IMR-90 (cell line): ENCODE results near the gene STEAP3. TPM values are rescaled to one million over a fixed set of nuclear protein-coding genes. Genes with fewer than 3 reads are reported as not detected.

Experiments used
- ATAC-seq: fragments of 200-7000 bp; cut with Tn5 transposase; 2 replicates; pipeline ENCODE4 v1.9.1; 2020; ENCODE audit warnings: low read depth, mild to moderate bottlenecking, moderate library complexity
- BruUV-seq: library from RNA; stranded (reverse); fragments of 400-500 nt; replicated peaks from 2 replicates; lab custom pipeline; 2021; lab: Mats Ljungman, UMichigan
- CTCF ChIA-PET: fragments of 300-600 bp; formaldehyde crosslinking; extraction: SDS; loops from one replicate; lab custom pipeline; 2021; ENCODE audit warnings: antibody characterized with exemption; lab: Yijun Ruan, JAX
- POLR2A ChIA-PET: fragments of 300-600 bp; sonication (Branson Sonifier 250); formaldehyde crosslinking; loops from one replicate; lab custom pipeline; 2022; ENCODE audit warnings: antibody characterized with exemption; ENCODE audit not compliant: unreplicated experiment; lab: Charles Lee
- DNase-seq: peaks from one replicate; pipeline ENCODE4 v3.0.0; 2013
- H2AFZ ChIP-seq: replicated peaks from 2 replicates; pipeline ENCODE3; 2013; ENCODE audit warnings: low read length, mild to moderate bottlenecking; ENCODE audit not compliant: poor library complexity
- H2AK5ac ChIP-seq: 2 replicates; pipeline ENCODE4 v1.6.1; 2013; ENCODE audit warnings: low read depth, low read length, inconsistent platforms
- H2AK9ac ChIP-seq: replicated peaks from 2 replicates; pipeline ENCODE3; 2013; ENCODE audit warnings: mild to moderate bottlenecking, low read depth, low read length, moderate library complexity; ENCODE audit not compliant: poor library complexity
- H2BK120ac ChIP-seq: 2 replicates; pipeline ENCODE4 v1.6.1; 2013; ENCODE audit warnings: low read depth, low read length, inconsistent platforms
- H2BK15ac ChIP-seq: 3 replicates; pipeline ENCODE4 v1.6.1; 2013; ENCODE audit warnings: low read depth, low read length, inconsistent platforms
- H2BK20ac ChIP-seq: 2 replicates; pipeline ENCODE4 v1.6.1; 2013; ENCODE audit warnings: low read depth, mild to moderate bottlenecking, inconsistent platforms, low read length, moderate library complexity
- H2BK5ac ChIP-seq: 2 replicates; pipeline ENCODE4 v1.6.1; 2013; ENCODE audit warnings: mild to moderate bottlenecking, low read depth, low read length, inconsistent platforms; ENCODE audit not compliant: poor library complexity, severe bottlenecking
- H3K14ac ChIP-seq: replicated peaks from 2 replicates; pipeline ENCODE4 v1.6.1; 2013; ENCODE audit warnings: low read depth, low read length, inconsistent platforms
- H3K18ac ChIP-seq: 2 replicates; pipeline ENCODE4 v1.6.1; 2013; ENCODE audit warnings: low read depth, low read length, control low read depth
- H3K23ac ChIP-seq: 2 replicates; pipeline ENCODE4 v1.6.1; 2013; ENCODE audit warnings: low read depth, low read length, inconsistent platforms
- H3K27ac ChIP-seq: 2 replicates; pipeline ENCODE4 v1.5.1; 2013; ENCODE audit warnings: mild to moderate bottlenecking, control low read depth, low read length; ENCODE audit not compliant: insufficient read depth
- H3K27me3 ChIP-seq: 2 replicates; pipeline ENCODE4 v1.6.1; 2013; ENCODE audit warnings: low read length; ENCODE audit not compliant: control insufficient read depth, insufficient read depth
- H3K36me3 ChIP-seq: 2 replicates; pipeline ENCODE4 v1.6.1; 2013; ENCODE audit warnings: low read length, mixed read lengths; ENCODE audit not compliant: control insufficient read depth, insufficient read depth
- H3K4ac ChIP-seq: 2 replicates; pipeline ENCODE4 v1.6.1; 2013; ENCODE audit warnings: low read depth, low read length, inconsistent platforms
- H3K4me1 ChIP-seq: 2 replicates; pipeline ENCODE4 v1.6.1; 2013; ENCODE audit warnings: low read length, mixed read lengths; ENCODE audit not compliant: control insufficient read depth, insufficient read depth
- H3K4me2 ChIP-seq: 2 replicates; pipeline ENCODE4 v1.6.1; 2013; ENCODE audit warnings: low read depth, mild to moderate bottlenecking, control low read depth, low read length, moderate library complexity
- H3K4me3 ChIP-seq: 2 replicates; pipeline ENCODE4 v1.5.1; 2013; ENCODE audit warnings: low read depth, mild to moderate bottlenecking, control low read depth, low read length, moderate library complexity; ENCODE audit not compliant: insufficient read depth
- H3K56ac ChIP-seq: 2 replicates; pipeline ENCODE4 v1.6.1; 2013; ENCODE audit warnings: low read length, inconsistent platforms; ENCODE audit not compliant: insufficient read depth; ENCODE audit errors: extremely low read depth
- H3K79me1 ChIP-seq, 2 experiments: 2 replicates each; pipeline ENCODE4 v1.6.1; 2013; ENCODE audit warnings: low read length in 2 of 2, inconsistent platforms in 1 of 2, low read depth in 1 of 2
- H3K9ac ChIP-seq: 2 replicates; pipeline ENCODE4 v1.6.1; 2013; ENCODE audit warnings: low read depth, low read length, control low read depth
- H3K9me1 ChIP-seq: 2 replicates; pipeline ENCODE4 v1.6.1; 2013; ENCODE audit warnings: low read length, inconsistent platforms; ENCODE audit not compliant: insufficient read depth
- H3K9me3 ChIP-seq: 2 replicates; pipeline ENCODE4 v1.6.1; 2013; ENCODE audit warnings: low read length; ENCODE audit not compliant: control insufficient read depth, insufficient read depth
- H4K20me1 ChIP-seq: 2 replicates; pipeline ENCODE4 v1.6.1; 2013; ENCODE audit warnings: low read length, inconsistent platforms; ENCODE audit not compliant: insufficient read depth
- H4K5ac ChIP-seq: 2 replicates; pipeline ENCODE4 v1.6.1; 2013; ENCODE audit warnings: mild to moderate bottlenecking, low read depth, low read length, control low read depth
- H4K8ac ChIP-seq, 2 experiments: 2 replicates each; pipeline ENCODE4 v1.6.1; 2013; ENCODE audit warnings: low read depth in 2 of 2, low read length in 2 of 2, control low read depth in 1 of 2, inconsistent platforms in 1 of 2
- H4K91ac ChIP-seq: 2 replicates; pipeline ENCODE4 v1.6.1; 2013; ENCODE audit warnings: low read depth, low read length, inconsistent platforms; ENCODE audit not compliant: insufficient read depth
- BHLHE40 ChIP-seq: fragments of 150-350 bp; IDR thresholded peaks from 2 replicates; pipeline ENCODE4 v1.6.1; 2016; ENCODE audit warnings: mild to moderate bottlenecking, low read depth, low read length
- CHD1 ChIP-seq: IDR thresholded peaks from 2 replicates; pipeline ENCODE4 v1.6.1; 2012; ENCODE audit warnings: low read depth, low read length, improper control_type of control experiment
- MAFK ChIP-seq: IDR thresholded peaks from 2 replicates; pipeline ENCODE4 v1.6.1; 2012; ENCODE audit warnings: low read depth, low read length, improper control_type of control experiment
- MAZ ChIP-seq: IDR thresholded peaks from 2 replicates; pipeline ENCODE4 v1.6.1; 2012; ENCODE audit warnings: low read depth, mild to moderate bottlenecking, low read length, improper control_type of control experiment, moderate library complexity, borderline replicate concordance
- NFE2L2 ChIP-seq: fragments of 150-350 bp; IDR thresholded peaks from 2 replicates; pipeline ENCODE4 v1.6.1; 2016; ENCODE audit warnings: low read depth, mild to moderate bottlenecking, low read length
- POLR2A ChIP-seq: IDR thresholded peaks from 2 replicates; pipeline ENCODE4 v1.6.1; 2012; ENCODE audit warnings: mild to moderate bottlenecking, low read depth, low read length
- RAD21 ChIP-seq: IDR thresholded peaks from 2 replicates; pipeline ENCODE4 v1.6.1; 2012; ENCODE audit warnings: low read length, improper control_type of control experiment
- RCOR1 ChIP-seq: IDR thresholded peaks from 2 replicates; pipeline ENCODE4 v1.6.1; 2012; ENCODE audit warnings: mild to moderate bottlenecking, low read length, improper control_type of control experiment; ENCODE audit not compliant: insufficient replicate concordance
- SMC3 ChIP-seq: fragments of 150-350 bp; IDR thresholded peaks from 2 replicates; pipeline ENCODE4 v1.6.1; 2016; ENCODE audit warnings: low read depth, mild to moderate bottlenecking, antibody characterized with exemption, low read length, moderate library complexity
- WGBS, 2 experiments: methylation state at CpG; one replicate each; pipeline versions ENCODE4 v1.1.5 to v1.1.7; 2013; ENCODE audit warnings: missing lambda C conversion rate in 2 of 2; ENCODE audit not compliant: insufficient read length in 1 of 2; ENCODE audit errors: extremely low coverage in 2 of 2; 5-methylcytosine and 5-hydroxymethylcytosine counted together
- dilution Hi-C: fragments of 300-500 bp; cut with HindIII; formaldehyde crosslinking; loops from one replicate; pipeline ENCODE4 v1.14.3; 2018; ENCODE audit warnings: low sequenced_read_pairs; ENCODE audit not compliant: unreplicated experiment
- in situ Hi-C: fragments of 300-500 bp; cut with MboI; formaldehyde crosslinking; loops from 3 replicates; pipeline ENCODE4 v1.14.3; 2019; ENCODE audit warnings: low sequenced_read_pairs, inconsistent platforms, mixed read lengths
- intact Hi-C: fragments of 100-400 bp; cut with micrococcal nuclease; formaldehyde crosslinking; loops from 2 replicates; pipeline ENCODE4 v1.10.0; 2022
- polyA plus RNA-seq, 3 experiments: library from polyadenylated mRNA; depleted of rRNA; stranded (reverse); fragments of >200 nt; gene quantifications; 2 replicates each; pipeline ENCODE4 v1.2.3, GENCODE V29; 2012; ENCODE audit warnings: low replicate concordance in 1 of 3
- total RNA-seq: library from RNA; depleted of rRNA; stranded (reverse); fragments of >200 nt; gene quantifications from 2 replicates; pipeline ENCODE4 v1.2.3, GENCODE V29; 2012
- TF ChIP-seq, protein P1 (sequence below): fragments of 150-350 bp; IDR thresholded peaks from 2 replicates; pipeline ENCODE4 v1.6.1; 2017; ENCODE audit warnings: mild to moderate bottlenecking, antibody characterized with exemption, low read length, low read depth

STEAP3 gene
- total and polyA plus RNA-seq, 2 of the 4 experiments (the other 2 are of a cell fraction), result 19.4 to 43.9 TPM

DNA sequence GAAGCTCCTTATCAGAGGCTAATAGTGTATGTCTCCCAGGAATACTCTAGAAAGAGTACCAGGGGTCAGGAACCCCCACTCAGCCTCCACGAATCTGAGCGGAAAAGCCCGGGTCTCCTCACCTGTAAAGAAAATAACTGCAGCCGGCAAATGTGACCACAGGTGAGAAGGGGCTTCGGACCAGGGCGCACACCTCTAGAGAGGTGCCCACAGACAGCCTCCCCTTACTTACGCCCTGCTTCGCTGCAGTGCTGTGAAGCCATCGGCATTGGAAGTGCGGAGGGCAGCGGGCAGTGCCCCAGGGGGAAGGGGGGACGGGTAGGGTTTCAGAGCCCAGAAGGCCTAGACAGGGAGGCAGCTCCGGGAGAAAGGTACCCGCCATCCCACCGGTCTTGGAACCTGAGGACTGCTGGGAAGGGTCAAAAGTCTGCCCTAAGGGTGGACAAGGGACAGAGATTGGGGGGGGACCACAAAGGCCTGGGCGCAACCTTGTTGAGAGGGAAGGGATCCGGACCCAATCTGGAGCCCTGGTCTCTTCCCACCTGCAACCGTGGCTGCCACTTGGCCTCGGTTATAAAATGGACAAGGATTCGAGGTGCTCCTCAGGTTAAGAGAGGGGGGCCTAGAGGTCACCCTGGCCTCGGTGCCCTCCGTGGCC lies 642 bp upstream of the STEAP3 start (continued):
- TF ChIP-seq MAFK (no peak), NFE2L2 (no peak)

DNA sequence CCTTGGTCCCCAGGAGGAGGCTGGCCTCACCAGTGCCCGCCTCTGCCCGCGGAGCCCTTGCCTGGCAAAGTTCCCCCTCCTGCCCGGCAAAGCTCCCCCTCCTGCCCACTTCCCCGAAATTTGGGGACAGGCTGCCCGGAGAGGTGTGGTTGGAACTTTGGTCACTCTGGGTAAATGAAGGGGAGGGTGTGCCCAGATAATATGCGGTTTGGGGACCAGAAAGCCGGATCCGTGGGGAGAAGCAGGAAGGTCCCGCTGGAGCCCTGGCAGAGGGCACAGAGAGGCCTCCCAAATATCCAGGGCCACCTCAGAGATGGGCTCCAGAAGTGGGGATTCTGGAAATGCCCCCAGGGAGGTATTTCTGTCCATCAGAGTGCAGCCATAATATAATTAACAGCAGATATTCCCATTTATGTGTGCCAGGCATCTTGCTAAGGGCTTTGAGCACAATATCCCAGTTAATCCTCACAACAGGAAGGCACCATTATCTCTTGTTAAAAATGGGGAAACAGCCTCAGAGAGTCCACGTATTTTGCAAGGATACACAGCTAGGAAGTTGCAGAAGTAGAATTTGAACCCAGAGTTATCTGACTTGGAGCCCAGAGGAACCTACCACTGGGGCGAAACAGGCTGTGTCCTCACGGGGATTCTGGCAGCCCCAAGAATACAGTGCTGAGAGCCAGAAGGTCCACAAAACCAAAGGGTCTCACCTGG lies 914 bp downstream of the STEAP3 start:
- ATAC-seq (no peak), DNase-seq (no peak)
- Histone ChIP-seq H3K4me1 (peaks cover 19% of the 10 kb centered on the region), H3K9me3 (no peaks in the 10 kb centered on the region), H3K23ac (no peak overlapping the region), H3K79me1 (peaks cover 0 to 23% of the 10 kb centered on the region in 2 experiments; a peak in 2 of 4 replicates), H3K9ac (peak overlapping the region; percentile 85; the same call in 1 of the 2 replicates), H4K91ac (no peak overlapping the region), H2AK5ac (no peak overlapping the region), H2BK120ac (no peak overlapping the region), H2AK9ac (peak overlapping the region; percentile 39), H3K27ac (no peak overlapping the region; the same call in 1 of the 2 replicates), H3K56ac (no peak overlapping the region), H4K20me1 (no peaks in the 10 kb centered on the region), H2BK20ac (no peak overlapping the region), H3K4me2 (peak overlapping the region; percentile 89), H3K18ac (no peak overlapping the region), H3K14ac (0 out of 2 replicates have a peak overlapping the region, but pooled peaks have one; percentile 15), H3K36me3 (no peaks in the 10 kb centered on the region), H4K5ac (no peak overlapping the region), H2BK5ac (no peak overlapping the region), H2AFZ (peak overlapping the region; percentile 29), H4K8ac (no peak overlapping the region), H2BK15ac (no peak overlapping the region), H3K4me3 (peak overlapping the region; percentile 91), H3K9me1 (peaks cover under 1% of the 10 kb centered on the region; the same call in 1 of the 2 replicates), H3K4ac (peak overlapping the region; percentile 4; the same call in 1 of the 2 replicates), H3K27me3 (no peaks in the 10 kb centered on the region; the same call in 1 of the 2 replicates)
- ChIA-PET CTCF (no interaction called here), POLR2A (no interaction called here)
- BruUV-seq, result no TSS peak
- 20% methylated on average over 1 of the region's 13 CpGs; no CpG with 5 or more reads in 1 of the 2 experiments for WGBS, 2 experiments
- dilution Hi-C loops (no loop called here), intact Hi-C loops (loop anchor here (2.0 to 5.0 kb wide), 2 partner anchors 32 to 143 kb away; partner anchors contain the start of genes C2orf76 and DBI), in situ Hi-C loops (loop anchor here (25.0 kb wide), 1 partner anchor 1013 kb away; no protein-coding TSS in a partner anchor)
- TF ChIP-seq, protein P1, sequence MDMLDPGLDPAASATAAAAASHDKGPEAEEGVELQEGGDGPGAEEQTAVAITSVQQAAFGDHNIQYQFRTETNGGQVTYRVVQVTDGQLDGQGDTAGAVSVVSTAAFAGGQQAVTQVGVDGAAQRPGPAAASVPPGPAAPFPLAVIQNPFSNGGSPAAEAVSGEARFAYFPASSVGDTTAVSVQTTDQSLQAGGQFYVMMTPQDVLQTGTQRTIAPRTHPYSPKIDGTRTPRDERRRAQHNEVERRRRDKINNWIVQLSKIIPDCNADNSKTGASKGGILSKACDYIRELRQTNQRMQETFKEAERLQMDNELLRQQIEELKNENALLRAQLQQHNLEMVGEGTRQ, result no peak
- TF ChIP-seq BHLHE40, result no peak
- no peak for TF ChIP-seq SMC3
- TF ChIP-seq MAZ, result no peak
- no peak for TF ChIP-seq RAD21
- no peak for TF ChIP-seq RCOR1
- TF ChIP-seq CHD1, result no peak
- TF ChIP-seq NFE2L2, result no peak
- TF ChIP-seq POLR2A, result no peak
